Prostate gland (tissue), 2 donors: ENCODE measurements around the gene NTM. TPM values are rescaled to one million over a fixed set of nuclear protein-coding genes. Genes with fewer than 3 reads are reported as not detected.

Source experiments
- DNase-seq: peaks from one replicate; pipeline ENCODE4 v3.0.0-alpha.2; 2019; ENCODE audit warnings: low spot score
- H3K27ac ChIP-seq, 2 donors: fragments of 200-600 bp; sonication (generic); 2 replicates each; pipeline ENCODE4 v1.5.1; 2017 to 2019
- H3K27me3 ChIP-seq: fragments of 200-600 bp; sonication (generic); replicated peaks from 2 replicates; pipeline ENCODE4 v1.5.1; 2019; ENCODE audit not compliant: insufficient read depth
- H3K36me3 ChIP-seq, 2 donors: fragments of 200-600 bp; sonication (generic); 1 replicate in 1 of 2; 2 replicates in 1 of 2; pipeline versions ENCODE4 v1.5.1 to v1.8.1; 2017 to 2019
- H3K4me1 ChIP-seq: fragments of 200-600 bp; sonication (generic); replicated peaks from 2 replicates; pipeline ENCODE4 v1.5.1; 2019
- H3K4me3 ChIP-seq, 2 donors: fragments of 200-600 bp; sonication (generic); 2 replicates each; pipeline ENCODE4 v1.5.1; 2017 to 2019
- H3K9me3 ChIP-seq: fragments of 200-600 bp; sonication (generic); 2 replicates; pipeline ENCODE4 v1.5.1; 2017
- POLR2A ChIP-seq: fragments of 450-650 bp; IDR thresholded peaks from one replicate; pipeline ENCODE4 v1.6.1; 2016; ENCODE audit warnings: antibody characterized with exemption, mild to moderate bottlenecking
- POLR2AphosphoS5 ChIP-seq: sonication (generic); formaldehyde crosslinking; IDR thresholded peaks from one replicate; pipeline ENCODE4 v1.6.1; 2017; ENCODE audit warnings: antibody characterized with exemption
- WGBS: methylation state at CpG from one replicate; pipeline ENCODE4 v1.1.5; 2018; 5-methylcytosine and 5-hydroxymethylcytosine counted together
- intact Hi-C: fragments of 100-400 bp; cut with DNase I; formaldehyde crosslinking; loops from one replicate; pipeline ENCODE4 v1.14.2; 2022
- total RNA-seq, 2 donors: library from RNA; depleted of rRNA; stranded (reverse); fragments of >200 nt; gene quantifications; one replicate each; pipeline ENCODE4 v1.1.0, GENCODE V29; 2016
- TF ChIP-seq, protein P1 (sequence below), 4 experiments: fragments of 200-600 bp in 2 of 4; fragments of 450-650 bp in 2 of 4; sonication (generic) in 2 of 4; IDR thresholded peaks; 1 replicate in 3 of 4; 2 replicates in 1 of 4; pipeline ENCODE4 v1.5.1; 2016 to 2019; ENCODE audit warnings: antibody characterized with exemption in 4 of 4, mild to moderate bottlenecking in 2 of 4, moderate library complexity in 2 of 4

The NTM gene
- total RNA-seq, 2 donors from 2014 or later = 7.4 TPM; not detected in 1

DNA sequence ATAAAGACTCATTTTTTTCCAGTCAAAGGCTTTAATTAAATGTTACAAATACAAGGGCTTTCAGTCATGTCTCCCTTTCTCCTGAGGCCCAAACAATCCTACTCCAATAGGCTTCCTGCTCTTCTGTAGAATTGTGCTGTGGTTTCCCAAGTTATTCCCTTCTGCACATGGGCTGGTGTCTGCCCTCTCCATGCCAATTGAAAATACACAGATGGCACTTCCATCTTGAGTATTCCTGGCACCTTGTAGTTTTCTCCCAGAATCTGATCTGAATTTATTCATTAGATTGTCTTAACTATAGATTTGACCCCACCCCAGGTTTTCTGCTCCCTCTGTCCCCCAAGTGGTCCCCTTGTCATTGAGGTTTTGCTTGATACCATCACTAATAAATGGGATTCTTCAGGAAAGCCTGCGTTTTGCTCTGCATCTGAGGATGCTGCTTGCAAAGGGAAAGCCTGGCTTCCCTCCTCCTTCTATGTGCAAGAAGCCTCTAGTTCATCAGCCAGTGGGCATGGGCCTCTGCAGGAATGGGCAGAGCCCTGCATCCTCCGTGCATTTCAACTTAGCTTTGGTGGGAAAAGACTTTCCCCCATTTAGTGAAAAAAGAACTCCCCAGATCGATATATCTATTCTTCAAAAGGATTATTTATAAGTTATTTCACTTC, 926.7 kb downstream of the NTM start:
- no peaks in the 10 kb centered on the region for H3K36me3 ChIP-seq
- H3K9me3 ChIP-seq = no peaks in the 10 kb centered on the region
- TF ChIP-seq, protein P1, sequence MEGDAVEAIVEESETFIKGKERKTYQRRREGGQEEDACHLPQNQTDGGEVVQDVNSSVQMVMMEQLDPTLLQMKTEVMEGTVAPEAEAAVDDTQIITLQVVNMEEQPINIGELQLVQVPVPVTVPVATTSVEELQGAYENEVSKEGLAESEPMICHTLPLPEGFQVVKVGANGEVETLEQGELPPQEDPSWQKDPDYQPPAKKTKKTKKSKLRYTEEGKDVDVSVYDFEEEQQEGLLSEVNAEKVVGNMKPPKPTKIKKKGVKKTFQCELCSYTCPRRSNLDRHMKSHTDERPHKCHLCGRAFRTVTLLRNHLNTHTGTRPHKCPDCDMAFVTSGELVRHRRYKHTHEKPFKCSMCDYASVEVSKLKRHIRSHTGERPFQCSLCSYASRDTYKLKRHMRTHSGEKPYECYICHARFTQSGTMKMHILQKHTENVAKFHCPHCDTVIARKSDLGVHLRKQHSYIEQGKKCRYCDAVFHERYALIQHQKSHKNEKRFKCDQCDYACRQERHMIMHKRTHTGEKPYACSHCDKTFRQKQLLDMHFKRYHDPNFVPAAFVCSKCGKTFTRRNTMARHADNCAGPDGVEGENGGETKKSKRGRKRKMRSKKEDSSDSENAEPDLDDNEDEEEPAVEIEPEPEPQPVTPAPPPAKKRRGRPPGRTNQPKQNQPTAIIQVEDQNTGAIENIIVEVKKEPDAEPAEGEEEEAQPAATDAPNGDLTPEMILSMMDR (IDR thresholded peaks at IDR 0.05) = no peak
- no peak for TF ChIP-seq POLR2AphosphoS5
- no peak for TF ChIP-seq POLR2A
- H3K4me3 ChIP-seq = no peak overlapping the region
- no peaks in the 10 kb centered on the region for H3K27me3 ChIP-seq
- H3K4me1 ChIP-seq = no peaks in the 10 kb centered on the region
- no peak overlapping the region for H3K27ac ChIP-seq
- 80% methylated on average over 3 of the region's 3 CpGs for WGBS
- no peak for DNase-seq
- intact Hi-C loops = no loop called here

DNA sequence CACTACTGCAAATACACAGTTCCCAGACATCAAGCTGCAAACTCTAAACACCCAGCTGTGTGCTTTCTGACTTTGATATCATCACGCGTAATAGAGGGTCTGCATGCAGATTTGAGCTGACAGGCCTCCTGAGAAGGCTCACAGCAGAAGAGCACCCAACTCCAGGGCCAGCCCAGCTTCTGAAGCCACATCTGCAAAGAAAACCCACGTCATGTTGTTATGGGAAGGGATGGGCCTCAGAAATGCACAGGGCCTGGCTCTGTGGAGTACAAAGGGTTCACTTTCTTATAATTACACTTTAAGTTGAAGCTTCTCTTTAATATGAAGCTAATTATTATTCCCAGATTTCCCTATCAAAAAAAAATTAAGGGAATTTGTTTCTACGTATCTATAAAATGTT, 927.9 kb downstream of the NTM start:
- Histone ChIP-seq H3K9me3 (no peaks in the 10 kb centered on the region), H3K36me3 (no peaks in the 10 kb centered on the region), H3K27ac (no peak overlapping the region), H3K27me3 (no peaks in the 10 kb centered on the region), H3K4me3 (no peak overlapping the region), H3K4me1 (no peaks in the 10 kb centered on the region)
- no peak for TF ChIP-seq POLR2A
- TF ChIP-seq, protein P1 (IDR thresholded peaks at IDR 0.05) = no peak
- no peak for TF ChIP-seq POLR2AphosphoS5
- no peak for DNase-seq
- intact Hi-C loops = no loop called here
- WGBS = 90% methylated on average over 4 of the region's 4 CpGs

DNA sequence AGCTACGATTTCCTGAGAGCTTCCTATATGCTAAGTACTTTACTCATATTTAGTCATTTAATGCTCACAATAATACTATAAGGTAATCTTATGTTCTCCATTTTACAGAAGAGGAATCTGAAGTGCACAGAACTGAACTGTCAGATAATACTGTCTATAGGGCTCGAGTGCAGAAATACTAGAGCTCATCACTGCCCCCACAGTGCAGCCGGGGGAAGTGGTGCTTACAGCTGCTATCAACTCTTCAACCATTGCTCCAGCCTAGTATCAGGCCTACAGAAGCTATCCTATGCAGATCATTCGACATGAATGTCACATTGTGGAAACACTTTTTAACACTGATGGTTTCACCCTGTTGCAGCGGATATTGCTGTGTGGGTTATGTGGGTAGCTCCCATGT, 929.9 kb downstream of the NTM start:
- no peaks in the 10 kb centered on the region for H3K27me3 ChIP-seq
- H3K36me3 ChIP-seq = no peaks in the 10 kb centered on the region
- no peak overlapping the region for H3K4me3 ChIP-seq
- 68% methylated on average over 5 of the region's 5 CpGs for WGBS
- H3K4me1 ChIP-seq = no peaks in the 10 kb centered on the region
- no peaks in the 10 kb centered on the region for H3K9me3 ChIP-seq
- intact Hi-C loops = no loop called here
- no peak for DNase-seq
- H3K27ac ChIP-seq = no peak overlapping the region
- TF ChIP-seq POLR2AphosphoS5 (no peak), POLR2A (no peak)
- TF ChIP-seq, protein P1 (IDR thresholded peaks at IDR 0.05) = no peak

DNA sequence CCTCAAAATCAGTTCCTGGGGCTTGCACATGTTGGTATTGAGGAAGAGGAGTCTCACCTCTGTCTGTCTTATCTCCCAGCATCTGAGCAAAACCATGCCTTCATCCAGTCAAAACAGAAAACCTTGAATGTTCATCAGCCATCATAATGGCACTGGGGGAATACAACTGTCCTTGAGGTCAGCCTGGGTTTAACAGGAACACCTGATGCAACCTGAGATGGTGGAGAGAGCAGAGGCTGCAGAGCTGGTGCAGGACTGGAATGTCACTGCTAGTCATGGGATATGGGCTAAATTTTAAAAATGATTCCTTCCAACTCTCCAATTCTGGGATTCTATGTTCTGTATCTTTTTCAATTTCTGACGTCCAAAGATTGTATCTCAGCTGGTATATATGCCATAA, 931.0 kb downstream of the NTM start:
- TF ChIP-seq, protein P1 (IDR thresholded peaks at IDR 0.05) = no peak
- TF ChIP-seq POLR2AphosphoS5 = no peak
- TF ChIP-seq POLR2A = no peak
- Histone ChIP-seq H3K4me1 (no peaks in the 10 kb centered on the region), H3K27ac (no peak overlapping the region), H3K27me3 (no peaks in the 10 kb centered on the region), H3K36me3 (no peaks in the 10 kb centered on the region), H3K4me3 (no peak overlapping the region), H3K9me3 (no peaks in the 10 kb centered on the region)
- WGBS = 27% methylated on average over 1 of the region's 1 CpG
- intact Hi-C loops = no loop called here
- no peak for DNase-seq

DNA sequence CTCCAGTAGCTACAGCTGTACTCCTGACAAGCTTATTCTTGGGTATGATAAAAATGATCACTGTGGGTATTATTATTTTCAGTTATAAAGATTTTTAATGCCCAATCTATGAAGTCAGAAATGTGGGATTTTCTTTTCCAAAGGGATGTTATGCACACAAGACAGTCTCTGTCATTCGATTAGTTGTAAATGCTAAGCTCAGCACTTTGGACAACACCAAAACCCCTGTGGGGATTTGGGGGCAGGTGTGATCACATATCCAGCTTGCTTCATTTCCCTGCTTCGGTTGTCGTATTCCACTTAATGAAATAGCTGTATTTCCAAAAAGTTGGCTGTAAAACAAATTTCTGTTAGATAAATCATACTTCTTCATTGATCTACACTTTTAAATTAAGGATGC, 931.5 kb downstream of the NTM start:
- Histone ChIP-seq H3K27me3 (no peaks in the 10 kb centered on the region), H3K27ac (no peak overlapping the region), H3K4me3 (no peak overlapping the region), H3K4me1 (no peaks in the 10 kb centered on the region), H3K9me3 (no peaks in the 10 kb centered on the region), H3K36me3 (no peaks in the 10 kb centered on the region)
- TF ChIP-seq, protein P1 (IDR thresholded peaks at IDR 0.05) = no peak
- TF ChIP-seq POLR2AphosphoS5 = no peak
- no peak for TF ChIP-seq POLR2A
- WGBS = 85% methylated on average over 3 of the region's 3 CpGs
- intact Hi-C loops = no loop called here
- no peak for DNase-seq
